GM18873 (cell line): ENCODE results near the gene GJB5.

Source experiments
- ATAC-seq: cut with Tn5 transposase; IDR thresholded peaks from one replicate; pipeline ENCODE4 v1.9.1; 2021; ENCODE audit warnings: mild to moderate bottlenecking, moderate library complexity, moderate number of reproducible peaks; ENCODE audit not compliant: unreplicated experiment, low FRiP score

The GJB5 gene

GRCh38 chr1:34792868-34793727 is 38.3 kb downstream of the GJB5 start, which contains the start of gene GJA4:
Gene GJA4 (plus strand): TSS chr1:34792999. CDS start chr1:34794214, 1,215 bp downstream.
- ATAC-seq: no peak

GRCh38 chr1:34794001-34794789 is 39.3 kb downstream of the GJB5 start:
- ATAC-seq: no peak

- ATAC-seq: no peak
Measured at GRCh38 chr1:34794790-34795180, 39.9 kb downstream of the GJB5 start.

- ATAC-seq: no peak
Measured at GRCh38 chr1:34795916-34796315, 41.1 kb downstream of the GJB5 start.

- no peak for ATAC-seq
Measured at GRCh38 chr1:34796990-34797389, 42.1 kb downstream of the GJB5 start.

GRCh38 chr1:34800214-34800613 is 45.4 kb downstream of the GJB5 start:
- ATAC-seq: no peak

GRCh38 chr1:34803770-34804169 is 48.9 kb downstream of the GJB5 start:
- ATAC-seq: no peak

GRCh38 chr1:34806396-34806795 is 51.5 kb downstream of the GJB5 start:
- ATAC-seq: no peak
